HG03571 (cell line): ENCODE data around the gene RBM14.
"Not testable (repeated sequence)": the region's sequence is repeated elsewhere in the genome, so short reads cannot be mapped to it uniquely, and the experiment has no call there.

Experiments
- ATAC-seq: cut with Tn5 transposase; IDR thresholded peaks from one replicate; pipeline ENCODE4 v1.9.1; 2021; ENCODE audit not compliant: unreplicated experiment

The RBM14 gene, protein sequence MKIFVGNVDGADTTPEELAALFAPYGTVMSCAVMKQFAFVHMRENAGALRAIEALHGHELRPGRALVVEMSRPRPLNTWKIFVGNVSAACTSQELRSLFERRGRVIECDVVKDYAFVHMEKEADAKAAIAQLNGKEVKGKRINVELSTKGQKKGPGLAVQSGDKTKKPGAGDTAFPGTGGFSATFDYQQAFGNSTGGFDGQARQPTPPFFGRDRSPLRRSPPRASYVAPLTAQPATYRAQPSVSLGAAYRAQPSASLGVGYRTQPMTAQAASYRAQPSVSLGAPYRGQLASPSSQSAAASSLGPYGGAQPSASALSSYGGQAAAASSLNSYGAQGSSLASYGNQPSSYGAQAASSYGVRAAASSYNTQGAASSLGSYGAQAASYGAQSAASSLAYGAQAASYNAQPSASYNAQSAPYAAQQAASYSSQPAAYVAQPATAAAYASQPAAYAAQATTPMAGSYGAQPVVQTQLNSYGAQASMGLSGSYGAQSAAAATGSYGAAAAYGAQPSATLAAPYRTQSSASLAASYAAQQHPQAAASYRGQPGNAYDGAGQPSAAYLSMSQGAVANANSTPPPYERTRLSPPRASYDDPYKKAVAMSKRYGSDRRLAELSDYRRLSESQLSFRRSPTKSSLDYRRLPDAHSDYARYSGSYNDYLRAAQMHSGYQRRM

GRCh38 chr11:66616379-66617154 lies at the start of gene RBM14:
Gene RBM14, plus strand, starts transcription at chr11:66616630. Its CDS starts 91 bp downstream, at chr11:66616721.
- peak; percentile 83 for ATAC-seq

- ATAC-seq, result no peak
Observed at GRCh38 chr11:66567787-66568123, 48.7 kb upstream of the RBM14 start.

GRCh38 chr11:66568124-66568916 lies 48.1 kb upstream of the RBM14 start, which contains the start of gene CTSF:
Gene CTSF, minus strand, starts transcription at chr11:66568606. Its CDS starts 120 bp downstream, at chr11:66568486.
- no peak for ATAC-seq

DNA sequence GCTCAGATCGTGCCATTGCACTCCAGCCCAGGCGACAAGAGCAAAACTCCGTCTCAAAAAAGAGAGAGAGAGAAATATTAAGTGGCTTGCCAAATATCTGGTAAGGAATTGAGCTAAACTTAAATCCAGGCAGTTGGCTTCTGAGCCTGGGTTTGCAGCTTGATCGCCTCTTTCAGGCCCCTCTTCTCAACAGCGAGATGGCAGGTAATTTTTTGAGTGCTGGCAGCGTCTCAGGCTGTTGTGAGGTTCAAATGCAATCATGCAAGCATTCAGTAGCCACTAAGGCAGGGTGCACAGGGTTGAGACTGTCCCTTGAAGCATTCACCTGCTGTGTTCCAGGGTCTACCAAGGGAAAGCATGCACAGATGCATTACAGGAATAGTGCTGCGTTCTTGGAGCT lies 47.4 kb upstream of the RBM14 start:
- ATAC-seq, result no peak

GRCh38 chr11:66570079-66570849 lies 46.2 kb upstream of the RBM14 start:
- no peak for ATAC-seq

- no peak for ATAC-seq
Observed at GRCh38 chr11:66570850-66571180, 45.6 kb upstream of the RBM14 start.

- no peak for ATAC-seq
Observed at GRCh38 chr11:66579017-66579606, 37.3 kb upstream of the RBM14 start.

DNA sequence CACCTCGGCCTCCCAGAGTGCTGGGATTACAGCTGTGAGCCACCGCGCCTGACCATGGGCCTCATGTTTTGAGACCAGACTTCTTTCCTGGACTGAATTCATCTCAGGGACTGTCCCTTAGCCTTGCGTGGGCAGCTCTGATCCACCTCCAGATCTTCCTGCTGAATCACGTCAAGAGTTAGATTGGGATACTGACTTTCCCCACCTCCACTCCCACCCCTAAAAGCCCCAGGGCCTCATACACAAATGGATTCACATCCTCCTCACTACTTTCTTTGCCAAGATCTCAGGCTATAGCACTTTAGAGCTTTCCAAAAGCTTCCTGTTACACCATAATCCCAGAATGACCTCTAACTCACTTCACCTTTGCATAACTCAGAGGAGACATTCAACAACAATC lies 35.6 kb upstream of the RBM14 start:
- ATAC-seq, result no peak

GRCh38 chr11:66581261-66581660 lies 35.2 kb upstream of the RBM14 start:
- no peak for ATAC-seq

GRCh38 chr11:66582565-66583147 lies 33.8 kb upstream of the RBM14 start:
- not testable (repeated sequence) for ATAC-seq

DNA sequence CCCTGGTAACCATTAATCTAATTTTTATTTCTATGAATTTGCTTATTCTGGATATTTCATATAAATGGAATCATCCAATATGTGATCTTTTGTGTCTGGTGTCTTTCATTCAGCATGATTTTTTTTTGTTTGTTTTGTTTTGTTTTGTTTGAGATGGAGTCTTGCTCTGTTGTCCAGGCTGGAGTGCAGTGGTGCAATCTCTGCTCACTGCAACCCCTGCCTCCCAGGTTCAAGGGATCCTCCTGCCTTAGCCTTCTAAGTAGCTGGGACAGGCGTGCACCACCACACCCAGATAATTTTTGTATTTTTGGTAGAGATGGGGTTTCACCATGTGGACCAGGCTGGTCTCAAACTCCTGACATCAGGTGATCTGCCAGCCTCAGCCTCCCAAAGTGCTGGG lies 31.0 kb upstream of the RBM14 start:
- ATAC-seq, result not testable (repeated sequence)

DNA sequence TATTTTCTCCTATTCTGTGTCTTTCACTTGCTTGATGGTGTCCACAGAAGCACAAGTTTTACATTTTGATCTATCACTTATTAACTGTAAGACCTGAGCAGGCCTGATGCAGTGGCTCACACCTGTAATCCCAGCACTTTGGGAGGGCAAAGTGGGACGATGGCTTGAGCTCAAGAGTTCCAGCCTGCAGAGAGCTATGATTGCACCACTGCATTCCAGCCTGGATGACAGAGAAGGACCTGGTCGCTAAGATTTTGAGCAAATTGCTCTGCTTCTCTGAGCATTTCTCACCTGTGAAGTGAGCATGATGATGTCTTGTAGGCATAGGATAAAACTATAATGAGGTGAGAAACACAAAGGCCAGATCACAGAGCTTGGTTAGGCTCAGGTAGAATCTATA lies 30.3 kb upstream of the RBM14 start:
- ATAC-seq, result no peak

- ATAC-seq, result not testable (repeated sequence)
Observed at GRCh38 chr11:66589315-66589714, 27.1 kb upstream of the RBM14 start.

DNA sequence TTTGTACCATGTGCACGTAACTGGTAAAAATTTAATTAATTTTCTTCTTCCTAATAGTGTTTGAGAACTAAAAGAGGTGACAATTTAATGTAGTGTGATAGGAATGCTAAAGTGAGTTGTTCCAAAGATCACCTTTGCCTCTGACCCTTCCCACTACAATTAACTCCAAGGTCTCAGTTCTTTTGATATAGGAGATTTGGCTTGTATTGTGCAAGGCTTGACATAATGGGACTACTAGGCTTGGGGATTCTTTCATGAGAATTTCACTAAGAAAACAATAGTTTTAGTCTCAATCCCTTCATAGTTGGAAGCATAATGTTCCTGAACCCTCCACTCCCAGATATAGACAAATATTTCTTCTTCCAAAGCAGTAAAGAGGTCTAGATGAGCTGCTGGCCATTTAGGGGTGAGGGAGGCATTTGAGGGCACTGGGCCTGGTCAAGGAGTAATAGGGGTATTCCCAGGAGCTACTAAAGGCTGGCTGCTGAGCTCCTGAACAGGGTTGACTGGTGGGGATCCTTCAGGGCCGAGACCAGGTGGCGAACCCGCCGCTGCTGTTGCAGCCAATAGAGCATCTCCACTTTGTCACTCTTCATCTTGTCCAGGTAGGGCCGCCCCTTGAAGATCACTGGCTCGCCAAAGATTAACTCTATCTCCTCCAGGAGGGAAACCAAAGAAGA lies 26.3 kb upstream of the RBM14 start:
- no peak for ATAC-seq

DNA sequence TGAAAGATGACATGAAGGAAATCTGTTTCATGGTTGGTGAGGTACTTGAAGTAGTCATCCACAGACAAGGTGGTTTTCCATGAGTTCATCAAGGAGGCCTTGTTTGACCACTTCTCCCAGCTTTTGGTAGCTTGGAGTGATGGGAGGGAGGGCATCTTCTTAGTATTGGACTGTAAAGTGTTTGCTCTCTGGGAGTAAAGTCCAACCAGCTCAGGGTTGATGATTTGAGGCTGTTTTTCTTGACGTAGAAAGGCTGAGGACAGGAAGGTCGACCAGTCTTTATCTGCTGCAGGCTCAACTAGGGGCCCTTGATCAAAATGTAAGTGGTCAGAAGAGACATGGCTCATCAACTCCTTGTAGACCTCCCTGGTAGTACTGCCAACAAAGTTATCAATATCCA lies 25.3 kb upstream of the RBM14 start:
- no peak for ATAC-seq

- ATAC-seq, result peak; percentile 88
Observed at GRCh38 chr11:66592457-66593302, 23.8 kb upstream of the RBM14 start, which contains the start of the genes CCDC87 and CCS. Gene CCDC87, minus strand, starts transcription at chr11:66593063. Its CDS starts 48 bp downstream, at chr11:66593015. Gene CCS, plus strand, starts transcription at chr11:66593185. Its CDS starts 77 bp downstream, at chr11:66593262.

- peak; percentile 4 for ATAC-seq
Observed at GRCh38 chr11:66593303-66593635, 23.2 kb upstream of the RBM14 start.

DNA sequence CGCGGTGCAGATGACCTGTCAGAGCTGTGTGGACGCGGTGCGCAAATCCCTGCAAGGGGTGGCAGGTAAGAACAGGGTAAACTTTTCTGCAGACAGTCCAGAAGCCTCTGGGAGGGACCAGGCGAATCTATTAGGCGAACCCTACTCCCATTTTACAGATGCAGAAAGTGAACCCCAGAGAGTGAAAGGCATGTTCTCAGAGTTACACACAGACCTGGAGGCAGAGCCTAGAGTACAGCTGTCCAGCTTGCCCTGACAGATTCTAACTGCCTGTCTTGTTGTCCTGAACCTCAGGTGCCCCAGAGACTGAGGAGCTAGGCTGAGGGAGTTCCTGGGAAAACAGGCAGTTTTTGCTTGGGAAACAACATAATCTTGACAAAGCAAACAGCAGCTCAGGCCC lies 22.8 kb upstream of the RBM14 start:
- ATAC-seq, result no peak
